Endodermal cell (in vitro differentiated cells): Measurements from ENCODE around the gene FARP2. TPM values are rescaled to one million over a fixed set of nuclear protein-coding genes. Genes with fewer than 3 reads are reported as not detected.
A peak's percentile ranks its signal among the peaks of the same experiment; 100 is the strongest.

Source experiments
- DNase-seq: peaks from one replicate; pipeline ENCODE4 v3.0.0-alpha.2; 2017
- H3K27ac ChIP-seq: 2 replicates; pipeline ENCODE4 v1.5.1; 2013; ENCODE audit warnings: mild to moderate bottlenecking, low read depth, low read length, moderate library complexity
- H3K27me3 ChIP-seq: 2 replicates; pipeline ENCODE4 v1.6.1; 2013; ENCODE audit warnings: mild to moderate bottlenecking, low read length, moderate library complexity; ENCODE audit not compliant: insufficient read depth, control insufficient read depth, poor library complexity, severe bottlenecking
- H3K36me3 ChIP-seq: 2 replicates; pipeline ENCODE4 v1.7.0; 2013; ENCODE audit warnings: mild to moderate bottlenecking, low read length, moderate library complexity; ENCODE audit not compliant: control insufficient read depth, insufficient read depth
- H3K4me1 ChIP-seq: one replicate; pipeline ENCODE4 v1.7.0; 2013; ENCODE audit warnings: low read length; ENCODE audit not compliant: control insufficient read depth, insufficient read depth
- H3K4me3 ChIP-seq: 2 replicates; pipeline ENCODE4 v1.5.1; 2013; ENCODE audit warnings: mild to moderate bottlenecking, low read length, moderate library complexity
- H3K9ac ChIP-seq: 2 replicates; pipeline ENCODE4 v1.6.1; 2013; ENCODE audit warnings: mild to moderate bottlenecking, low read length, moderate library complexity; ENCODE audit not compliant: poor library complexity, severe bottlenecking; ENCODE audit errors: extremely low read depth
- H3K9me3 ChIP-seq: 2 replicates; pipeline ENCODE4 v1.6.1; 2013; ENCODE audit warnings: mild to moderate bottlenecking, low read length, moderate library complexity; ENCODE audit not compliant: control insufficient read depth
- H3K27ac Mint-ChIP-seq: 2 replicates; pipeline ENCODE4 v1.8.0; 2020; ENCODE audit warnings: mixed read lengths
- H3K27me3 Mint-ChIP-seq: 2 replicates; pipeline ENCODE4 v1.8.0; 2021; ENCODE audit warnings: mild to moderate bottlenecking, mixed read lengths; ENCODE audit not compliant: insufficient read depth
- H3K36me3 Mint-ChIP-seq: 2 replicates; pipeline ENCODE4 v1.8.0; 2020; ENCODE audit warnings: low read depth, mixed read lengths
- H3K4me1 Mint-ChIP-seq: 2 replicates; pipeline ENCODE4 v1.8.0; 2020; ENCODE audit warnings: mixed read lengths
- H3K4me3 Mint-ChIP-seq: 2 replicates; pipeline ENCODE4 v1.8.0; 2020; ENCODE audit warnings: mild to moderate bottlenecking, moderate library complexity, mixed read lengths
- H3K9me3 Mint-ChIP-seq: 2 replicates; pipeline ENCODE4 v1.8.0; 2020; ENCODE audit warnings: mild to moderate bottlenecking, mixed read lengths
- WGBS, 2 experiments: methylation state at CpG; one replicate each; pipeline versions ENCODE4 v1.1.5 to v1.1.7; 2013; ENCODE audit warnings: missing lambda C conversion rate in 2 of 2, mixed read lengths in 1 of 2; ENCODE audit not compliant: insufficient coverage in 1 of 2, insufficient read length in 1 of 2; 5-methylcytosine and 5-hydroxymethylcytosine counted together
- total RNA-seq, 2 donors: library from RNA; stranded (reverse); fragmentation: NEBNext Ultra II Directional in 1 of 2; extraction: Animal tissue kit (Norgen Biotek cat#: 25700) in 1 of 2; gene quantifications; 2 replicates in 1 of 2; 3 replicates in 1 of 2; pipeline ENCODE4 v1.2.1, GENCODE V29; 2021
- TF ChIP-seq, protein P1 (sequence below): fragments of 200-600 bp; sonication (generic); conservative IDR thresholded peaks from 2 replicates; pipeline ENCODE4 v1.5.0; 2021; ENCODE audit warnings: antibody characterized with exemption, mild to moderate bottlenecking

The FARP2 gene
- total RNA-seq, 2 donors from 2014 or later: 36.4 to 51.4 TPM

DNA sequence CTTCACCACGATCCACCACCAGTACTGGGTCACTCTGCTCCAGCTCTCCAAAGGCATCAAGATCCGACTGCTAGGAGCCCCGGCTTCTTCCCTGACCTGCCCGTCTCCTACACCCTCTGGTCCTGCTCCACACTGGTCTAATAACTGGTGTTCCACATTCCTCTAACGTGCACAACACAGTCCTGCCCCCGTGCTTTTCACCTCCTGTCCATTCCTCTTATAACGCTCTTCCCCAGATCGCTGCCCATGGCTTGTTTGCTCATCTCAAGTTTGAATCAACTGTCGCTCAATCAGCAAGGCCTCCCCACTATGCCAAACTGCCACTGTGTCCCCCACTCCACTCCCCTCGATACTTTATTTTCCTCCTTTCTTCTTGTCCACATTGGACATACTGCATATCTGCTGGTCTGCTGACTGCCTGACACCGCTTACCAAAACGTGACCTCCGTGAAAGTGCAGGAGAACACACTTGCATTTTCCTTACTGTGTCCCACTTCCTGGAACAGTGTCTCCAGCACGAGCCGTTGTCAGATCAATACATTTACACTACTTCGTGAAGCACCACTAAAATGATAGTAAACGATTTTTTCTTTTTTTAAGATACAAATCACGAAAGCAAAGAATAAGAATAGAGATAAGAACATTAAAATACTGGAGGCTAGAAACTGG lies 47.1 kb upstream of the FARP2 start:
- Mint-ChIP-seq H3K27me3 (no peaks in the 10 kb centered on the region), H3K36me3 (no peaks in the 10 kb centered on the region), H3K4me3 (no peak overlapping the region), H3K4me1 (peaks cover 33% of the 10 kb centered on the region), H3K27ac (peak overlapping the region; percentile 37), H3K9me3 (no peaks in the 10 kb centered on the region)
- Histone ChIP-seq H3K9me3 (no peaks in the 10 kb centered on the region), H3K4me1 (no peaks in the 10 kb centered on the region), H3K27me3 (no peaks in the 10 kb centered on the region), H3K9ac (no peak overlapping the region), H3K36me3 (peaks cover 4% of the 10 kb centered on the region), H3K27ac (no peak overlapping the region), H3K4me3 (no peak overlapping the region)
- TF ChIP-seq, protein P1, sequence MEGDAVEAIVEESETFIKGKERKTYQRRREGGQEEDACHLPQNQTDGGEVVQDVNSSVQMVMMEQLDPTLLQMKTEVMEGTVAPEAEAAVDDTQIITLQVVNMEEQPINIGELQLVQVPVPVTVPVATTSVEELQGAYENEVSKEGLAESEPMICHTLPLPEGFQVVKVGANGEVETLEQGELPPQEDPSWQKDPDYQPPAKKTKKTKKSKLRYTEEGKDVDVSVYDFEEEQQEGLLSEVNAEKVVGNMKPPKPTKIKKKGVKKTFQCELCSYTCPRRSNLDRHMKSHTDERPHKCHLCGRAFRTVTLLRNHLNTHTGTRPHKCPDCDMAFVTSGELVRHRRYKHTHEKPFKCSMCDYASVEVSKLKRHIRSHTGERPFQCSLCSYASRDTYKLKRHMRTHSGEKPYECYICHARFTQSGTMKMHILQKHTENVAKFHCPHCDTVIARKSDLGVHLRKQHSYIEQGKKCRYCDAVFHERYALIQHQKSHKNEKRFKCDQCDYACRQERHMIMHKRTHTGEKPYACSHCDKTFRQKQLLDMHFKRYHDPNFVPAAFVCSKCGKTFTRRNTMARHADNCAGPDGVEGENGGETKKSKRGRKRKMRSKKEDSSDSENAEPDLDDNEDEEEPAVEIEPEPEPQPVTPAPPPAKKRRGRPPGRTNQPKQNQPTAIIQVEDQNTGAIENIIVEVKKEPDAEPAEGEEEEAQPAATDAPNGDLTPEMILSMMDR: no peak
- 95 to 98% methylated on average over 16 to 18 of the region's 18 CpGs for WGBS, 2 experiments
- no peak for DNase-seq

DNA sequence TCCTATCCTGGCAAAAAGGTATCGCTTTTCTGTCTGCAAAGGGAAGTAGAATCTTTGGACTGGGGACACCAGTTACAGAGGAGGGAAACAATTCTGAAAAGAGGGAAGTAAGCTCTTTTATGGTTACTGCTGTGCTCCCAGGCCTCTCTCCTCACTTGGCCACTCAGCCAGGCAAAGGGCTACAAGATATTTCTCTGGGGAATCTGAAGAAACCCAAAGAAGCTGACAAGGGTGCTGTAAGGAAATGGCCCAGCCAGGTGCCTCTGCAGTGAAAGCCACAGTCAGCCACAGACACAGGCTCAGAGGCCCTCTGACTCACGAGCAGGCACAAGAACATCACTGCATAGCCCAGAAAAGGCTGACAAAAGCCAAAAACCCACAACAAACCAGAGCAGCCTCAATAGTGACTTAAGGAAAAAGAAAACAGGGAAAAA lies 46.4 kb upstream of the FARP2 start:
- H3K4me3 Mint-ChIP-seq: no peak overlapping the region
- no peaks in the 10 kb centered on the region for H3K9me3 ChIP-seq

DNA sequence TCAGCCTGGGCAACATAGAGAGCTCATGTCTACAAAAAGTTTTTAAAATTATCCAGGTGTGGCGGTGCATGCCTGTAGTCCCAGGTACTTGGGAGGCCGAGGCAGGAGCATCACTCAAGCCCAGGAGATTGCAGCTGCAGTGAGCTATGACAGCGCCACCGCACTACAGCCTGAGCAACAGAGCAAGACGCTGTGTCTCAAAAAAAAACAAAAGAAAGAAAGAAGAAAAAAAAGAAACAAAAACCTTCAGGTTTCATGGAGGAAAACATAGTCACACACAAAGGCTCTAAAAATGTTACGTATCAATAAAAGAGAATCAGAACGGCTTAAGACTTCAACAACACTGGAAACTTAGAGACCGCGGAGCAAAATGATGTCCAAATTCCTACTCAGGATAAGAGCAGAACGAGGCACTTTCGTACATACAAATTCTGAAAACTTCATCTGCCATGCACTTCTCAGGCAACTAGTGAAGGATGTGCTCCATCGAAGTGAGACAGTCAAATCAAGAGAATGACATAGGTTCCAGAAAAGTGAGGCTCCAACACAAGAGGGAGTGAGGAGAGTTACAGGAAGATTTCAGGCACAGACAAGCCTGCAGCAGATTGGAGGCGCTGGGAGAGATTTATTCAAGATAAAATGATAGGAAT lies 45.0 kb upstream of the FARP2 start:
- Histone ChIP-seq H3K4me1 (no peaks in the 10 kb centered on the region), H3K9me3 (no peaks in the 10 kb centered on the region), H3K27ac (no peak overlapping the region), H3K36me3 (peaks cover 4% of the 10 kb centered on the region), H3K4me3 (no peak overlapping the region), H3K27me3 (no peaks in the 10 kb centered on the region), H3K9ac (no peak overlapping the region)
- Mint-ChIP-seq H3K27ac (no peak overlapping the region), H3K4me3 (no peak overlapping the region), H3K27me3 (no peaks in the 10 kb centered on the region), H3K9me3 (no peaks in the 10 kb centered on the region), H3K4me1 (peaks cover 33% of the 10 kb centered on the region), H3K36me3 (no peaks in the 10 kb centered on the region)
- DNase-seq: no peak
- TF ChIP-seq, protein P1: no peak
- 95 to 97% methylated on average over 13 of the region's 13 CpGs for WGBS, 2 experiments

More for the DNA sequence above, 46.4 kb upstream of the FARP2 start:
- H3K27me3 ChIP-seq: no peaks in the 10 kb centered on the region
- Mint-ChIP-seq H3K27me3 (no peaks in the 10 kb centered on the region), H3K4me1 (peaks cover 37% of the 10 kb centered on the region), H3K9me3 (no peaks in the 10 kb centered on the region), H3K27ac (peak overlapping the region; percentile 7), H3K36me3 (no peaks in the 10 kb centered on the region)
- H3K4me3 ChIP-seq: no peak overlapping the region
- H3K36me3 ChIP-seq: peaks cover 4% of the 10 kb centered on the region
- no peak overlapping the region for H3K27ac ChIP-seq
- no peaks in the 10 kb centered on the region for H3K4me1 ChIP-seq
- no peak overlapping the region for H3K9ac ChIP-seq
- TF ChIP-seq, protein P1: no peak
- 92 to 100% methylated on average over 1 to 2 of the region's 2 CpGs for WGBS, 2 experiments
- DNase-seq: no peak
